ENCODE data around the gene TMEM145.

- TF ChIP-seq CTCF (IDR thresholded peaks at IDR 0.05), result no peak
- no peak for TF ChIP-seq POLR2AphosphoS5 (IDR thresholded peaks at IDR 0.05)
- no peak for TF ChIP-seq POLR2A (IDR thresholded peaks at IDR 0.05)
Measured at GRCh38 chr19:42368360-42368759, 55.3 kb downstream of the TMEM145 start.

Measured in prostate gland (tissue), 2 donors.